Measurements from ENCODE around the gene IKZF1.
"Not testable (repeated sequence)": the region's sequence is repeated elsewhere in the genome, so short reads cannot be mapped to it uniquely, and the experiment has no call there.

The IKZF1 gene

GRCh38 chr7:50334341-50334994, 30.0 kb downstream of the IKZF1 start:
- DNase-seq (ENCODE audit: low read depth, low spot score): no peak

GRCh38 chr7:50335230-50335794, 30.8 kb downstream of the IKZF1 start:
- no peak for DNase-seq (ENCODE audit: low read depth, low spot score)

DNA sequence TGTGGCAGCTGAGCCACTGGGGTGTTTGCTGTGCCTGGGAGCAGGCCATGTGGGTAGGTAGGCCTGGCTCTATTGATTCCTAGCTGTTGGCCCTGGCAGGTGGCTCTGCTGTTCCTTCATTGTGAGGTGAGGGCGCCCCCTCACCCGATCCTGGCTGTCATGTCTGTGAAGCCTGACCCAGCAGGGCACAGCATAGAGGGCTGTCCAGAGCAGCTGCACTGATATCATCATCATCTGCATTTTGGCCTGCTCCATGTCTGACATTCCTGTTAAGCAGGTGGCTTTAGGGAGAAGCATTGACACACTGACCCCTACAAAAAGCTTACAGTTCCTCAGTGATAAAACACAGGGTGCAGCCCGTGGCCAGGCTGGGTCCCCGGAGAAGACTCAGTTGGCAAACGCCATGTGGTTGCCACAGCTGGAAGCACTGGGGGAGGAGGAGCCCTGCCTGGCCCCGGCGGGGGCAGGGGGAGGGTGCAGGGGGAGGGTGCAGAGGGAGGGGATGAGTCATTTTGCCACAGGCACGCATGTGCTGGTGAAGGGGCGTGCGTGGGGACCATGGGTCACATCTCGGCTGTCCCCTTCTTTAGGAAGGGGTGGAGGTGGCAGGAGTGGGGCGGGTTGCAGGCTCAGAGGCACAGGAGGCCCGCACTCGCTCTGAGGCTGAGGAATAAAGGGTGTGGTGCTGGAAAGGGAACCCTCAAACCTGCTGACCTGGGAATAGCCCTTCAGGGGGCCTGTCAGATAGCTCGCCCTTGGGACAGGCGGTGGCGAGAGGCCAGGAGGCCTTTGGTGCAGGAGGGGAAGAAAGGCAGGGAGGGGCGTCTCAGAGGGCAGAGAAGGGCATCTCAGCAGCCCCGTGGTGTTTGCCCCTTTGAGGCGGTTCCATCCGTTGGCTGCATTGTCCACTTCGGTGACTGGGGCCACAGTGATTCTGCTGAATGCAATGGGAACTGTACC, 31.6 kb downstream of the IKZF1 start:
- no peak for DNase-seq (ENCODE audit: low read depth, low spot score)

GRCh38 chr7:50336894-50337703, 32.6 kb downstream of the IKZF1 start:
- no peak for DNase-seq (ENCODE audit: low read depth, low spot score)

- not testable (repeated sequence) for DNase-seq (ENCODE audit: low read depth, low spot score)
Measured at GRCh38 chr7:50339472-50339871, 35.0 kb downstream of the IKZF1 start.

GRCh38 chr7:50339990-50340500, 35.5 kb downstream of the IKZF1 start:
- DNase-seq (ENCODE audit: low read depth, low spot score): no peak

GRCh38 chr7:50341724-50342123, 37.2 kb downstream of the IKZF1 start:
- no peak for DNase-seq (ENCODE audit: low read depth, low spot score)

DNA sequence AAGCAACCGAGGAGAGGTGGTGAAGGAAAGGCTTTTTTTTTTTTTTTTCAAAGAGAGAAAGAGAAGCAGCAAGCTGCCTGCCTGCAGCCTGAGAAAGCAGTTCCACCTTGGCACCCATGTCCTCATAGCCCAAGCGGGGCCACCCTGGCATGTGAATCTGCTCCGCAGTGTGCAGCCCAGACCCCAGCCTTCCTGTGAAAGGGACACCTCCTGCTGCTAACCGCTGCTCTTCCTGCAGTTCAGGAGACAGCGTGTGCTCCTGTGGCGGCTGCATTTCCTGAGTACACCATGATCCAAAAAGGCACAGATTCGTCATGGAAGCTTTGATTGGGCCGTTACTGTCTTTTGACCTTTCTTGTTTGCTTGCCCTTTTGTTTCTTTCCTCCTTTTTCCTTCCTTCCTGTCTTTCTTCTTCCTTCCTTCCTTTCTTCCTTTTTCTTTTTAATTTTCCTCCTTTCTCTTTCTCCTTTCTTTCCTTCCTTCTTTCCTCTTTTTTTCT, 38.1 kb downstream of the IKZF1 start:
- DNase-seq (ENCODE audit: low read depth, low spot score): no peak

GRCh38 chr7:50346545-50347497, 42.3 kb downstream of the IKZF1 start:
- no peak for DNase-seq (ENCODE audit: low read depth, low spot score)

DNA sequence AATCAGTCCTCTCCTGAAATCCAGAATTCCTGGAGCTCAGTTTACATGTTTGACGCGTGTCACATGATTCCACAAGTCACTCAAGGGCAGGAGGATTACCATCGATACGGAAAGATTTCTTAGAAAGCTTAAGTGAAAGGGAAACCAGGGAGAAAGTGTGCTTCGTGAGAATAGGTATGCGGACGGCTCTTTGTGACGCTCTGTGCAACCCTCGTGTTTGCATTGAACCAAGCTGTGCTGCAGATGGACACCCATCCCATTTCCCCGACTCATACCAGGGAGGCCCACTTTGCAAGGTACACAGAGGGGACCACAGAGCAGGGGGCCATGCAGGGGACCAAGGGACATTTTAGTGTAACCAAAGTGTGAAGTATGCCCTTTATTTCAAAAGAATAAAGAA, 43.2 kb downstream of the IKZF1 start:
- no peak for DNase-seq (ENCODE audit: low read depth, low spot score)

DNA sequence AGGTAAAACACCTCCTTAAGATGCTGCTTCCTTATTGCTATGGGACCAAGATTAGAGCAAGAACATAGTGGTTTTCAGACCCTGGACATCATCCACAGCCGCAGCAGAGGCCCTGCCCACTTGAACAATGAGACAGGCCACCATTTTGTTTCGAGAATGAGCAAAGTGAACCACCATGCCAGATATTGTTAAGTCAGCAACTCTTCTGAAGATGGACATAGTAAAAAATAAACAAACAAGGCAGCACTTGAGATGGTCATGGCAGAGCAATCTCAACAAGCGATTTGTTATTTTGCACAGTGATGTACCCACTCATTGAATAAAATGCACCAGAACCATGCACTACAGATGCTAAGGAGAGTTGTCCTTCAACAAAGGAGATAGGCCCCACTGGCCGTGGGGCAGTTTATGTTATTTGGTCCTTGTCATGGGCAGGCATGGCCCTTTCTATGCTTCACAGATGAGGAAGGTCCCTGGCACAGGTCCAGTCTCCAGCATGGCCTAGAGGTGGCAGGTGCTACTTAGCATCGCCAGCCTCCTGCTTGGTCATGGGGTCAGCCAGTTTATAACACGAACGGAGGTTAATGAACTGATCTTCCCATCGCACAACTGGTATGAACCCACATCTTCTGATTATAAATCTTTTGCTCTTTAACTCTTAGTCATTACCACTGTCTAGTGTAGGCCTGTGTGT, 44.1 kb downstream of the IKZF1 start:
- DNase-seq (ENCODE audit: low read depth, low spot score): no peak

DNA sequence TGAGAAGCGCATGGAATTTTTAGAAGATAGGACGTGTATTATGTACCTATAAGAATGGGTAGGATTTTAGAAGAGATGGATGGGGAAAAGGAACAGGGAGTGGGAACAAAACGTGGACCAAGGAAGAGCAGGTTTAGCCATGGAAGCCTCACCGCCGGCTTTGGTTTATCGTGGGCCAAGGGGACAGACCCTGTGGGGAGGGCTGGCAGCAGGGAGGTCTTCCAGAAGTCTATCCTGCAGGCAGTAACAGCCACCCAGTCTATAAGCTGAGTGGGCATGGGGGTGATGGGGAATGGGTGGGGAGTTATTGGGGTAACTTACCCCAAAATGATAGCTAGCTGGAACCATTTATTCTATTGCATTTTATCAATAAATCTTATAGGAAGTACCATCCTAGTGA, 44.9 kb downstream of the IKZF1 start:
- DNase-seq (ENCODE audit: low read depth, low spot score): no peak

- DNase-seq (ENCODE audit: low read depth, low spot score): no peak
Measured at GRCh38 chr7:50349963-50350944, 45.7 kb downstream of the IKZF1 start.

DNA sequence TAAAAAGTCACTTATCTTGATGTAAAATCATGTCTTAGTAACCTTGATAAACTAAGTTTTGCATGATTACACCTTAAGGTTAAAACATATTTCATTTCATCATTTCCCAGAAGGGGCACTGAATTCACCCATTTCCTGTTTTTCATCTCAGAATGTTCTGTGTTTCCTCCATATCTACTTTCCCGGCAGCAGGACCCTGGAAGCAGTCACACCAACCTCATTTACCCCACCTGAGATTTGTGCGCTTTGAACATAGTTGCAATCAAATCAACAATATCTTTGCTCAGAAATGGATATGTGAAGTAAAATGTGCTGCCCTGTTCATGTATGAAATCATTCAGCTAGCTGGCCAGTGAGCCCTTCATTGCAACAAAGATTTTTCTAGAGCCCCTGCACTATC, 46.8 kb downstream of the IKZF1 start:
- DNase-seq (ENCODE audit: low read depth, low spot score): no peak

- DNase-seq (ENCODE audit: low read depth, low spot score): no peak
Measured at GRCh38 chr7:50352282-50352681, 47.8 kb downstream of the IKZF1 start.

DNA sequence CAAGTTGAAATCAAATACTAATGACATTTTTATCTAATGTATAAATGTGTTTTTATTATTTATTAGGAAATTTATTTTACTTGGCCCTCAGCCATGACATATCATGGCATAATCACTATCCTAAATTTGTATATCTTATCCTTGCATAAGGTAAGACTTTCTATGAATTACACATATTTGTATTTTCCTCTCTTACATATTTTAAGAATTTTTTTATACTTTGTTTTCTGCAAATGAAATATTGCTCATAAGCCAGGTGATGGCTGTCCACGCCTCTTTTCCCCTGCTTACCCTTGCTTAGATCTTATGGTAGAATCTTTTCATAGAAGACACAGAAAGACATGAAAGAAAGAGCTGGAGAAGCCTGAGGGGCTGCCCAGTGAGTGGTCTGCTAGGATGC, 48.2 kb downstream of the IKZF1 start:
- DNase-seq (ENCODE audit: low read depth, low spot score): no peak

DNA sequence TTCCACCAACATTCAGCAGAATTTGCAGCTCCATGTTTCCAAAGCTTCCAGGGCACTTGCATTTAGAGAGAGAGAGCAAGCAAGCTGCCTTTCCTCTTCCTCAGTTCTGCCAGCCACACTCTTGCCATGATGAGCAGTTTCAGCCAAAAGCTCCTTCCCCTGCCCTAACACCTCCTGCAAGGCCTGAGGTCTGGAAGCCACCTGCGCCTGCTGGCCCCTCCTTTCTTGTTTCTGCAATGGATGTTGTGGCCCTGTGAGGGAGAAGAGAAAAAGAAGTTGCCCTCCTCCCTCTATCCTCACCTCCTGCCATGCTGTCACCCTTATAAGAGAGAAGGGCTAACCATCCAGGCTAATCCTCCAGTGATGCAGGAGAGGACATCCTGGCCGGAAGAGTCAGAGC, 48.7 kb downstream of the IKZF1 start:
- no peak for DNase-seq (ENCODE audit: low read depth, low spot score)

DNA sequence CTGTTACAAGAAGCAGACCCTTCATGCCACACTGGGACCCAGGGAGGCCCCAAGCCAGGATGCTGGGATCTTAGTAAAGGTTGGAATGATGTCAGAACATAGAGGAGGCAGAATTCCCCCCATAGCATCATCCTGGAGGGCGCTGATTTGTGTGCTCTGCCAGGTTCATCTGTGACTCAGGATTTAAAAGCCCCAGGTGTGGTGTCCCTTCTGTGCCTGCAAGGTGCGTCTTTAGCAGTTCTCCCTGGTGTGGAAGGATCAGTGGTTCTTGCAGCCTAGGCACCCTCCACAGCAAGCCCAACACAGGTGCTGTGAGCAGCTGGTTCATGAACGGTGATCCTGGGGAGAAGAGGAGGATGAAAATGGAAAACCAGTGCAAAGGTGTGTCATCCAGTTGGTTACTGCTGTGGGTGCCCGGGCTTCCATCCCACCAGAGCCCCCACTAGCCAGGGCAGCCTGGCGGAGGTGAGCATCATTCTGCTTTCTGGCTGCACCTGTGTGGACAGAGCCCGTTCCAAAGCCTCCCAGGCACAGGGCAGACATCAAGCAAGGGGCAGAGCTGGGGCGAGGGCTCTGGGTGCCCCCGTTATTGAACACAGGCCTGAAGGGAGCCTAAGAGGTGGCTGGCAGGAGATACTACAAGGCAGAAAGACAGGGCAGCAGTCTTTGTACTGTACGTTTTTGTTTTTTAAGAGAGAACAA, 49.5 kb downstream of the IKZF1 start:
- DNase-seq (ENCODE audit: low read depth, low spot score): no peak

Data from brain pericyte (primary cell).